Measurements from ENCODE around the gene ZNF674. TPM values are rescaled to one million over a fixed set of nuclear protein-coding genes. Genes with fewer than 3 reads are reported as not detected.
"Not testable (repeated sequence)": the region's sequence is repeated elsewhere in the genome, so short reads cannot be mapped to it uniquely, and the experiment has no call there.

Gene ZNF674
- total RNA-seq, 2 donors from 2014 or later, result 4.4 to 4.6 TPM

DNA sequence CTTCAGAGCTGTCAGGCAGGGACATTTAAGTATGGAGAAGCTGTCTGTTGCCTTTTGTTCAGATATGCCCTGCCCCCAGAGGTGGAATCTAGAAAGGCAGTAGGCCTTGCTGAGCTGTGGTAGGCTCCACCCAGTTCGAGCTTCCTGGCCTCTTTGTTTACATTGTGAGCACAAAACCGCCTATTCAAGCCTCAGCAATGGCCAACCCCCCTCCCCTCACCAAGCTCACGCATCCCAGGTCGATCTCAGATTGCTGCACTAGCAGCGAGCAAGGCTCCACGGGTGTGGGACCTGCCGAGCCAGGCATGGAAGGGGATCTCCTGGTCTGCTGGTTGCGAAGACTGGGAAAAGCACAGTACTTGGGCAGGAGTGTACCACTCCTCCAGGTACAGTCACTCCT is 59.3 kb downstream of the ZNF674 start:
- DNase-seq, result peak; percentile 42
- Mint-ChIP-seq H3K27ac (no peak overlapping the region), H3K9me3 (peaks cover 99% of the 10 kb centered on the region), H3K4me1 (no peaks in the 10 kb centered on the region), H3K36me3 (ENCODE audit: low read depth) (peaks cover 53% of the 10 kb centered on the region), H3K27me3 (ENCODE audit: insufficient read depth) (no peaks in the 10 kb centered on the region), H3K4me3 (no peak overlapping the region)
- H3K27me3 ChIP-seq (ENCODE audit: control insufficient read depth, insufficient read depth, low read length, poor library complexity, severe bottlenecking), result no peaks in the 10 kb centered on the region
- WGBS, 2 experiments (ENCODE audit: insufficient coverage in 1 of 2, insufficient read length in 1 of 2), result 79 to 100% methylated on average over 1 to 8 of the region's 8 CpGs
- H3K36me3 ChIP-seq (ENCODE audit: control insufficient read depth, insufficient read depth, low read length), result no peaks in the 10 kb centered on the region
- peaks cover 13% of the 10 kb centered on the region for H3K9me3 ChIP-seq (ENCODE audit: control insufficient read depth, low read length)
- no peak overlapping the region for H3K27ac ChIP-seq (ENCODE audit: low read depth, low read length)
- no peaks in the 10 kb centered on the region for H3K4me1 ChIP-seq (ENCODE audit: control insufficient read depth, insufficient read depth, low read length)
- H3K9ac ChIP-seq (ENCODE audit: extremely low read depth, low read length, poor library complexity, severe bottlenecking), result no peak overlapping the region
- H3K4me3 ChIP-seq (ENCODE audit: low read length), result no peak overlapping the region
- no peak for TF ChIP-seq CTCF (conservative IDR thresholded peaks at IDR 0.05)

GRCh38 chrX:46478634-46479033 is 66.6 kb downstream of the ZNF674 start:
- H3K9ac ChIP-seq (ENCODE audit: extremely low read depth, low read length, poor library complexity, severe bottlenecking); H3K27me3 Mint-ChIP-seq (ENCODE audit: insufficient read depth); H3K27ac Mint-ChIP-seq; DNase-seq; H3K27me3 ChIP-seq (ENCODE audit: control insufficient read depth, insufficient read depth, low read length, poor library complexity, severe bottlenecking); H3K4me3 ChIP-seq (ENCODE audit: low read length); H3K27ac ChIP-seq (ENCODE audit: low read depth, low read length); H3K4me1 Mint-ChIP-seq; H3K36me3 ChIP-seq (ENCODE audit: control insufficient read depth, insufficient read depth, low read length); H3K9me3 ChIP-seq (ENCODE audit: control insufficient read depth, low read length); H3K4me1 ChIP-seq (ENCODE audit: control insufficient read depth, insufficient read depth, low read length); H3K4me3 Mint-ChIP-seq: not testable (repeated sequence)
- peaks cover 30% of the 10 kb centered on the region for H3K36me3 Mint-ChIP-seq (ENCODE audit: low read depth)
- H3K9me3 Mint-ChIP-seq, result peaks cover 80% of the 10 kb centered on the region
- 97 to 100% methylated on average over 1 to 2 of the region's 2 CpGs for WGBS, 2 experiments (ENCODE audit: insufficient coverage in 1 of 2, insufficient read length in 1 of 2)

DNA sequence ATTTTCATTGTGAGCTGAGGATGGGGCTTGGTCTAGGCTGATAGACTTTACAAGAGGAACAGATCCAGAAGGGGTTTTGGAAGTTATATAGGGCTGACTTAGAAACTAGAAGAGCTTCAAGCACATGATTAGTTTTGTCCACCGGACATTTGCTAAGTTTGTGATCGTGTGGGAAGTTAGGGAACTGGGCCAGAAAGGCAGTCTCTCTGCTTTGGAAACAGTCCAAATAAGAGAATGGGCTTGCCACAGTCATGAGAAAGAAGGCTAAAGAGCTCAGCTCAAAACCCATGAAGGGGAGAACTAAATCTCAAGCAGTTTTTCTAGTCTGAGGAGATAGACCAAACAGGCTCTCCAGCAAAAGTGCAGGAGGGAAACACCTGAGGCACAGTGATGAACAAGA is 67.8 kb downstream of the ZNF674 start:
- no peak for DNase-seq
- Mint-ChIP-seq H3K4me3 (no peak overlapping the region), H3K9me3 (peaks cover 78% of the 10 kb centered on the region), H3K27me3 (ENCODE audit: insufficient read depth) (no peaks in the 10 kb centered on the region), H3K4me1 (no peaks in the 10 kb centered on the region), H3K36me3 (ENCODE audit: low read depth) (peaks cover 27% of the 10 kb centered on the region), H3K27ac (no peak overlapping the region)
- Histone ChIP-seq H3K9me3 (ENCODE audit: control insufficient read depth, low read length) (no peaks in the 10 kb centered on the region), H3K36me3 (ENCODE audit: control insufficient read depth, insufficient read depth, low read length) (peaks cover 7% of the 10 kb centered on the region), H3K4me1 (ENCODE audit: control insufficient read depth, insufficient read depth, low read length) (no peaks in the 10 kb centered on the region), H3K4me3 (ENCODE audit: low read length) (no peak overlapping the region), H3K27ac (ENCODE audit: low read depth, low read length) (no peak overlapping the region), H3K27me3 (ENCODE audit: control insufficient read depth, insufficient read depth, low read length, poor library complexity, severe bottlenecking) (no peaks in the 10 kb centered on the region), H3K9ac (ENCODE audit: extremely low read depth, low read length, poor library complexity, severe bottlenecking) (no peak overlapping the region)
- WGBS, 2 experiments (ENCODE audit: insufficient coverage in 1 of 2, insufficient read length in 1 of 2), result 94 to 100% methylated on average over 2 of the region's 2 CpGs
- no peak for TF ChIP-seq CTCF (conservative IDR thresholded peaks at IDR 0.05)

GRCh38 chrX:46465203-46465602 is 80.0 kb downstream of the ZNF674 start:
- no peak overlapping the region for H3K9ac ChIP-seq (ENCODE audit: extremely low read depth, low read length, poor library complexity, severe bottlenecking)
- H3K4me3 ChIP-seq (ENCODE audit: low read length), result no peak overlapping the region
- WGBS, 2 experiments (ENCODE audit: insufficient coverage in 1 of 2, insufficient read length in 1 of 2), result 100% methylated on average over 1 of the region's 1 CpG; no CpG with 5 or more reads in 1 of the 2 experiments
- Mint-ChIP-seq H3K4me3 (no peak overlapping the region), H3K27me3 (ENCODE audit: insufficient read depth) (no peaks in the 10 kb centered on the region), H3K4me1 (no peaks in the 10 kb centered on the region), H3K27ac (no peak overlapping the region), H3K9me3 (peaks cover 40% of the 10 kb centered on the region), H3K36me3 (ENCODE audit: low read depth) (peaks cover 28% of the 10 kb centered on the region)
- H3K27me3 ChIP-seq (ENCODE audit: control insufficient read depth, insufficient read depth, low read length, poor library complexity, severe bottlenecking), result no peaks in the 10 kb centered on the region
- peaks cover 31% of the 10 kb centered on the region for H3K36me3 ChIP-seq (ENCODE audit: control insufficient read depth, insufficient read depth, low read length)
- H3K27ac ChIP-seq (ENCODE audit: low read depth, low read length), result no peak overlapping the region
- peaks cover 3% of the 10 kb centered on the region for H3K9me3 ChIP-seq (ENCODE audit: control insufficient read depth, low read length)
- TF ChIP-seq CTCF (conservative IDR thresholded peaks at IDR 0.05), result no peak
- H3K4me1 ChIP-seq (ENCODE audit: control insufficient read depth, insufficient read depth, low read length), result no peaks in the 10 kb centered on the region
- DNase-seq, result no peak

All from endodermal cell (in vitro differentiated cells).